GM19238 (cell line): Measurements from ENCODE around the gene URAD.

Experiments
- DNase-seq: peaks from one replicate; pipeline ENCODE4 v3.0.0; 2011; ENCODE audit warnings: low spot score; ENCODE audit not compliant: insufficient read length

Gene URAD

GRCh38 chr13:28000567-28000966, 12.1 kb upstream of the URAD start:
- no peak for DNase-seq

GRCh38 chr13:27997904-27998522, 9.5 kb upstream of the URAD start:
- DNase-seq, result no peak

DNA sequence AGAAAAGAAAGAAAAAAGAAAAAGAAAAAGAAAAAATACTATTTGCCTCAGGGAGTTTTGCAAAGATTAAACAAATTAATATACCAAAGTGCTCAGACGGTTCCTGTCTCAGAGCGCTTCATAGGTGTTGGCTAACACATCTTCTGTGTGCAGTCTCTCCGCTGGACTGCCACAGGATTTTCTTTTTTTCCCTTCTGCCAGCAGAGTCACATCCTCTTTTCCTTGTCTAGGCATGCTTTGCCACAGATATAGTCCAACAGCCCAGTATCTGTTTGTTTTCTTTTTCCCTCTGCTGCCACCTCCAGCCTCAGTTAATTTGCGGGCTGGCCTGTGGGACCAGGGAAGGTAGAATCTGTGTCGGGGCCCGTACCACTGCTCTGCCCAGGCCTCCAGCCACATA, 3.4 kb upstream of the URAD start:
- DNase-seq, result no peak

GRCh38 chr13:27985600-27985999, 2.9 kb downstream of the URAD start:
- no peak for DNase-seq

DNA sequence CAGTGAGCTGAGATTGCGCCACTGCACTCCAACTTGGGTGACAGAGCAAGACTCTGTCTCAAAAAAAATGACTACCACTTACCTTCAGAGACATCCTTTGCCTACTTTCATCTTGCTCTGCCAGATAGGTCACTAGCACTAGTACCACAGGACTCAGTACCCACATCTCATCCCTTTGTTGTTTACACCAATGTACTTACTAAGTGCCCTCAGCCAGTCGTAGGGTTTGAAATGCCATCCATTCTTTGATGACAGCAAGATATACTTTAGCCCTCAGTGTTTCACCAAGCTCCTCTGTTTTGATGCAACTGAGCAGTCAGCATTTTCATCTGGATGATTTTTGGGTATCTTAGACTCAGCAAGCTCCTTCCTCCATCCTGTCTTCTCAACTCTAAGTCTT, 6.1 kb downstream of the URAD start:
- DNase-seq, result no peak

- DNase-seq, result no peak
Observed at GRCh38 chr13:27981006-27981708, 7.3 kb downstream of the URAD start.

DNA sequence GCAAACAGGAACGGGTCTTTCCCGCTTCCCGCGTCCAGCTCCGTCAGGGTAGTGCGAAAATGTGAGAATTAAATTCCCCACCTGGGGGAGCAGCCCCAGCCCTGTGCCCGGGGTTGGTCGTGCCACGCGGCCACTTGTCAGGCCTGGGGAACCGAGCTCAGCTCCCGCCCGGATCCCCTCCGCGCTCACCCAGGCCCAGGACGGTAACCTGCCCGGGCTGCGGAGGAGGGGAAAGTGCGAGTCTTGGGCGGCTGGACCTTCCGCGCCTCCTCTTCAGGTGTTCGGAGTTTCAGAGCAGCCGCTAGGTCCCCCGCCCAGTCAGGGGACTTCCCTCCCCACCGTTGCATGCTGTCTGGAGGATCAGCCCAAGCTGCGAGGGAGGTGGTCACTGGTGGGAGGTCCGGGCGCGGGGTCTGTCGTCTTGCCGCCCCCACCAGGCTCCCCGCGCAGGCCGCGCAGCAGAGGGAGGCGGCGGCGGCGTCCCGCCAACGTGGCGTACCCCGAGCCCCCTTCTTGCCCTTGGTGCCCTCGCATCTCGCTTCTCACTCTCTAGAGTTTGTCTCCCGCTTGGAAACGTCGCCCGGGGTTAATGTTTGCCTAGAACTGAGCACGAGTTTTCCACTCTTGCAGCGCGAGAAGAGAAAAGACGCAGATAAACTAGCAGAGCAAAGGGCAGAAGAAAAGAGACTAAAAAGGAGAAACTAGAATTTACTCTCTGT, 8.1 kb downstream of the URAD start:
- DNase-seq, result no peak

- DNase-seq, result no peak
Observed at GRCh38 chr13:27979765-27980279, 8.7 kb downstream of the URAD start.

- no peak for DNase-seq
Observed at GRCh38 chr13:27979001-27979643, 9.4 kb downstream of the URAD start.

DNA sequence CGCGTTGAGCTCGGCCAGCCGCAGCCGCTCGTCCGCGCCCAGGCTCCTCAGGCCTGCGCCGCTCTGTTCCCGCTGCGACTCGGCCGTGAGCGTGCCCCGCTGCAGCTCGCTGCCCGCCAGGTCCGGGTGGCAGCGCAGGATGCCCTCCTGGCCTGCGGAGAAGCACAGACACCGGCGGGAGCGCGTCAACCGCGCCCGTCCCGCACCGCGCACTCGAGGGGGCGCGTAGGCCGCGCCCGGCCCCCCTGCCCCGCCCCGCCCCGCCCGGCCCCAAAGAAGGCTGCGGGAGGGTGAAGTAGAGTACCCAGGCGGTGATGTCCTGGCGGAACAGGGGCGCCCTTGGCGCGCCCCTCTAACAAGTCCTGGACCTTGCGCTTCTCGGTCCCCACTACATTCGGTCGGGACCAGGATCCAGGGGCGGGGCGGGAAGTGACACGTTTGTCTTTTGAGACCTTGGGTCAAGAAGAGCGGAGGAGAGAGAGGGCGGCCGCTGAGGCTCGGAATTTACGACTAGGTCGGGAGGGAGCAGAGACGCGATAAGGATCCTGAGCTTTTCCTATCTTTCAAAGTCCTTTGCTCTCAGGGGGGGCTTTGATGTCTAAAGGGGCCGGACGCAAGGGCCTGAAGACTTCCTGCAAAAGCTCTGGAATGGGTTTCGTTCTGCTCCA, 10.1 kb downstream of the URAD start:
- no peak for DNase-seq

GRCh38 chr13:27977476-27978300, 10.8 kb downstream of the URAD start:
- no peak for DNase-seq

- no peak for DNase-seq
Observed at GRCh38 chr13:27976362-27977091, 12.0 kb downstream of the URAD start.

GRCh38 chr13:27975564-27976361, 12.7 kb downstream of the URAD start:
- no peak for DNase-seq

- DNase-seq, result no peak
Observed at GRCh38 chr13:27973961-27974662, 14.4 kb downstream of the URAD start.

DNA sequence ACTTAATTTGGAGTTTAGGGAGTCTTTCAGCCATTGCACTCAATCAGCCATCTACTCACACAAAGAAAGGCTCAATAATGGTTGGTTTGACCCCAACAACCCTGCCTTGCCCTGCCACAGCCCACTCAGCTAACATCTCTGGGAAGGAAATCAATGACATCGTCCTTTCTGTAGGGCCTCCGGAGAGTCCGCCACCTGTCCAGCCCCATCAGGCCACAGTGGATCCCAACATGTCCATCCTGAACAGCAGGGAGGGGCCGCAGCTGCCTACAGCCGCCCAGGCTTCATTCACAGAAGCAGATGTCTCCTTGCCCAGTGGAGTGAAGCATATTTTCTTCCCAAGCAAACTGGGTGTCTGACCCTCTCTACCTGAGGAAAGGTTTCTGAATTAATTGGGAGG, 15.2 kb downstream of the URAD start:
- no peak for DNase-seq

DNA sequence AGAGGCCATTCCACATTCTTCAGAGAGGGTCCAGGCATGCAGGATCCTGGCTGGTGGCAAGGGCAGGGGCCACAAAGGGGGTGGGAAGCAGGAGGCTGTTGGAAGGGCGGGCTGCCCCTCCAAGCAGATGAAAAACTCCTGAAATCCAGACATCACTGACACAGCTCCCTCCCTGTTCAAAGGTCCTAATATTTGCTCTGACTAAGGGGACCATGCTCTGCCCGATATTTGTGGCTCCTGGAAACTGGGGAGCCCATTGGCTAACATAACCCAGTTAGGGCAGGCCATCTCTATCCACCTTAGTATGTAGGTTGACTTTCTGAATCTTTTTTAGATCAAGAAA, 16.0 kb downstream of the URAD start:
- no peak for DNase-seq

DNA sequence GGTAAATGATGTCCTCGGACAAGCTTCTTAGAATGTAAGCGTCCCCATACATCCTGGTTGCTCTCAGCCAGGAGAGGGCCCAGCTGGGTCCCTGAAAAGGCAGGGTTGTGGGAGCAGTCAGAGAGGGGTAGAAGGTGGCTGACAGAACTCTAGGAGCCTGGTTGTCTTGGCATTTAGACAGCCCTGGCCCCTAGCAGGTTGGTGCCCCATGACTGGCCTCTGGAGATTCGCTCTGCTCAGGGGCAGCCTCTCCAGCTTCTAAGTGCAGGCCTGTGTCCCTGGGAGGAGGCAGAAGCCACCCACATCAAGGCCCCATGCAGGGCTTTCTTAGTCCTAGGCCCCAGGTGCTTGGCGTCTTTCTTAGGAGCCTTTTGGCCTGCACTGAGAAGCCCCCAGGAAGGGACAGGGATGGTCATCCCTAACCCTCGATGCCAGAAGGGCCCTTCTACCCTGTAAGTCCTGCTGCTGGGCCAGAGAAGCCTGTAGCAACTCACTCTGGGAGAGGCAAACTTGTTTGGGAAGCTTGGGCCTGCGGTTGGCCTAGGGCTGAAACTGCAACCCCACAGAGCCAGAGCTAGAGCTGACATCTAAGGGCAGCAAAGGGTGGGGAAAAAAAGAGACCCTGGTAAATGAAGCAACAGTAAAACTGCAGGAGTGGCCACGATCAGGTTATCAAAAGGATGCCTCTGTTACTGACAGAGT, 16.6 kb downstream of the URAD start:
- DNase-seq, result no peak

GRCh38 chr13:27971236-27971645, 17.3 kb downstream of the URAD start:
- DNase-seq, result no peak
